ENCODE results near the gene GLT1D1. TPM values are rescaled to one million over a fixed set of nuclear protein-coding genes. Genes with fewer than 3 reads are reported as not detected.

GLT1D1 gene
- total and polyA plus RNA-seq, 2 donors (not counting 3 experiments of a cell fraction or from before 2014, with no cell fraction given) = not detected

DNA sequence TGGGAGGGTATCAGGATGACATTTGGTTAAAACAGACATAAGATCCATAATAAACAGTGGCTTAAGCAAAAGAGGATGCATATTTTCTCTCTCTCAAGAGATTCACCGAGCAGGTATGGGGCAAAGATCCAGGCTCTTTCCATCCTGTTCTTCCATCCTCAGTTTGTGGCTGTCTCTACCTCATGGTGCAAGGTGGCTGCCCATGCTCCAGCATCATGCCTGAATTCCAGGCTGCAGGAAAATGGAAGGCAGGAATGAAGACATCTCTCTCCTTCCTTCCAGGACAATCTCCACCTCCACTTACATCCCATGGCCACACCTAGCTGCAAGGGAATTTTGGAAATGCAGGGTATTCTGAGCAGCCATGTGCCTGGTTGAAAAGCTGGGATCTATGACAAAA is 136.0 kb downstream of the GLT1D1 start:
- Histone ChIP-seq H3K4me3 (replicated peaks in 1 of 3; ENCODE audit: insufficient read depth in 1 of 3, low read depth in 1 of 3, low read length in 3 of 3) (no peak overlapping the region), H3K9me1 (replicated peaks; ENCODE audit: control insufficient read depth, extremely low read depth, insufficient read depth, low read length) (no peaks in the 10 kb centered on the region), H3K4me2 (ENCODE audit: insufficient read depth, low read length) (no peak overlapping the region), H3K9me3 (replicated peaks; ENCODE audit: control insufficient read depth, insufficient read depth, low read length) (peaks cover 4% of the 10 kb centered on the region), H3K4me1 (ENCODE audit: control insufficient read depth, extremely low read depth, insufficient read depth, low read length) (no peaks in the 10 kb centered on the region), H3K27ac (ENCODE audit: insufficient read depth, low read depth, low read length) (no peak overlapping the region), H4K20me1 (replicated peaks; ENCODE audit: control insufficient read depth, extremely low read depth, insufficient read depth, low read length) (no peaks in the 10 kb centered on the region), H3K27me3 (ENCODE audit: control insufficient read depth in 2 of 2, insufficient read depth in 2 of 2, low read length in 2 of 2) (no peaks in the 10 kb centered on the region), H3K79me2 (ENCODE audit: control insufficient read depth, insufficient read depth, low read length) (no peaks in the 10 kb centered on the region), H3K36me3 (ENCODE audit: control insufficient read depth in 2 of 2, extremely low read depth in 1 of 2, insufficient read depth in 2 of 2, low read length in 2 of 2) (no peaks in the 10 kb centered on the region), H3K9ac (replicated peaks; ENCODE audit: extremely low read depth, insufficient read depth, low read length) (no peak overlapping the region), H2AFZ (ENCODE audit: low read depth, low read length) (no peak overlapping the region)
- FAIRE-seq (no peak), DNase-seq (ENCODE audit: low read depth, low spot score) (no peak)
- BruUV-seq (replicated peaks) = no TSS peak
- CTCF ChIA-PET = no interaction called here
- intact Hi-C loops (cut with micrococcal nuclease) = no loop called here
- dilution Hi-C loops (cut with MboI; ENCODE audit: extremely low pct_ligation_motif_present, low sequenced_read_pairs) = no loop called here
- TF ChIP-seq POLR2AphosphoS5 (IDR thresholded peaks at IDR 0.05; ENCODE audit: insufficient read depth, low read depth, low read length) (no peak), GATA2 (IDR thresholded peaks at IDR 0.05; ENCODE audit: insufficient read depth, insufficient read length, low read depth, low read length) (no peak), POLR2A (IDR thresholded peaks at IDR 0.05; ENCODE audit: low read depth, low read length) (no peak)
- TF ChIP-seq, protein P1, sequence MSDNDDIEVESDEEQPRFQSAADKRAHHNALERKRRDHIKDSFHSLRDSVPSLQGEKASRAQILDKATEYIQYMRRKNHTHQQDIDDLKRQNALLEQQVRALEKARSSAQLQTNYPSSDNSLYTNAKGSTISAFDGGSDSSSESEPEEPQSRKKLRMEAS (IDR thresholded peaks at IDR 0.05; ENCODE audit: insufficient read depth, insufficient read length) = no peak
- POLR2A ChIA-PET = no interaction called here

DNA sequence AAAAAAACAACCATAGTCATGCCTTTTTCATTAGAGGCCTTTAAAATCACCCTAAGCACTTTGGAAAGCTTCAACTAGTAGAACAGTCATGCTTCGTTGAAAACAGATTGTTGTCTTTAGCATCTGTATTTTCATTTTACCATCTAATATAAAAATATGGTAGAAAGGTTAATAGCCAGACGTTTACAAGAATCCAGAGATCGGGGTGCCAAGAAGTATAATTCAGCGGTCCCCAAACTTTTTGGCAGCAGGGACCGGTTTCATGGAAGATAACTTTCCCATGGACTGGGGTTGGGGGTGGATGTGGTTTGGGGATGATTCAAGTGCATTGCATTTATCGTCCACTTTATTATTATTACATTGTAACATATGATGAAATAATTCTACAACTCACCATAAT is 138.4 kb downstream of the GLT1D1 start:
- DNase-seq (ENCODE audit: low read depth, low spot score) (no peak), FAIRE-seq (no peak)
- intact Hi-C loops (cut with micrococcal nuclease) = no loop called here

More for the DNA sequence above, 138.4 kb downstream of the GLT1D1 start:
- H3K27ac ChIP-seq (ENCODE audit: insufficient read depth, low read depth, low read length) = no peak overlapping the region
- TF ChIP-seq POLR2A (IDR thresholded peaks at IDR 0.05; ENCODE audit: low read depth, low read length) = no peak
- TF ChIP-seq, protein P2, sequence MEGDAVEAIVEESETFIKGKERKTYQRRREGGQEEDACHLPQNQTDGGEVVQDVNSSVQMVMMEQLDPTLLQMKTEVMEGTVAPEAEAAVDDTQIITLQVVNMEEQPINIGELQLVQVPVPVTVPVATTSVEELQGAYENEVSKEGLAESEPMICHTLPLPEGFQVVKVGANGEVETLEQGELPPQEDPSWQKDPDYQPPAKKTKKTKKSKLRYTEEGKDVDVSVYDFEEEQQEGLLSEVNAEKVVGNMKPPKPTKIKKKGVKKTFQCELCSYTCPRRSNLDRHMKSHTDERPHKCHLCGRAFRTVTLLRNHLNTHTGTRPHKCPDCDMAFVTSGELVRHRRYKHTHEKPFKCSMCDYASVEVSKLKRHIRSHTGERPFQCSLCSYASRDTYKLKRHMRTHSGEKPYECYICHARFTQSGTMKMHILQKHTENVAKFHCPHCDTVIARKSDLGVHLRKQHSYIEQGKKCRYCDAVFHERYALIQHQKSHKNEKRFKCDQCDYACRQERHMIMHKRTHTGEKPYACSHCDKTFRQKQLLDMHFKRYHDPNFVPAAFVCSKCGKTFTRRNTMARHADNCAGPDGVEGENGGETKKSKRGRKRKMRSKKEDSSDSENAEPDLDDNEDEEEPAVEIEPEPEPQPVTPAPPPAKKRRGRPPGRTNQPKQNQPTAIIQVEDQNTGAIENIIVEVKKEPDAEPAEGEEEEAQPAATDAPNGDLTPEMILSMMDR (IDR thresholded peaks at IDR 0.05; ENCODE audit: extremely low read depth in 1 of 2, insufficient read depth in 1 of 2, low read depth in 1 of 2, low read length in 2 of 2) = no peak
- TF ChIP-seq, protein P1 (IDR thresholded peaks at IDR 0.05; ENCODE audit: insufficient read depth, insufficient read length) = no peak
- no peak for TF ChIP-seq MYC (IDR thresholded peaks at IDR 0.05; ENCODE audit: low read depth, low read length)
- TF ChIP-seq FOS (IDR thresholded peaks at IDR 0.05; ENCODE audit: borderline replicate concordance, insufficient read depth, low read length) = no peak
- TF ChIP-seq EZH2 (IDR thresholded peaks at IDR 0.05; ENCODE audit: borderline replicate concordance, low read depth, low read length, severe bottlenecking) = no peak
- TF ChIP-seq JUN (IDR thresholded peaks at IDR 0.05; ENCODE audit: borderline replicate concordance, insufficient read depth, insufficient read length, low read depth) = no peak
- no peak for TF ChIP-seq GATA2 (IDR thresholded peaks at IDR 0.05; ENCODE audit: insufficient read depth, insufficient read length, low read depth, low read length)
- TF ChIP-seq POLR2AphosphoS5 (IDR thresholded peaks at IDR 0.05; ENCODE audit: insufficient read depth, low read depth, low read length) = no peak
- dilution Hi-C loops (cut with MboI; ENCODE audit: extremely low pct_ligation_motif_present, low sequenced_read_pairs) = no loop called here
- no peak overlapping the region for H3K9ac ChIP-seq (replicated peaks; ENCODE audit: extremely low read depth, insufficient read depth, low read length)
- peaks cover 4% of the 10 kb centered on the region for H3K9me3 ChIP-seq (replicated peaks; ENCODE audit: control insufficient read depth, insufficient read depth, low read length)
- H3K9me1 ChIP-seq (replicated peaks; ENCODE audit: control insufficient read depth, extremely low read depth, insufficient read depth, low read length) = no peaks in the 10 kb centered on the region
- H3K79me2 ChIP-seq (ENCODE audit: control insufficient read depth, insufficient read depth, low read length) = no peaks in the 10 kb centered on the region
- no peak overlapping the region for H3K4me2 ChIP-seq (ENCODE audit: insufficient read depth, low read length)
- no peak overlapping the region for H3K4me3 ChIP-seq (replicated peaks in 1 of 3; ENCODE audit: insufficient read depth in 1 of 3, low read depth in 1 of 3, low read length in 3 of 3)
- H3K27me3 ChIP-seq (ENCODE audit: control insufficient read depth in 2 of 2, insufficient read depth in 2 of 2, low read length in 2 of 2) = no peaks in the 10 kb centered on the region
- no peaks in the 10 kb centered on the region for H3K4me1 ChIP-seq (ENCODE audit: control insufficient read depth, extremely low read depth, insufficient read depth, low read length)
- H3K36me3 ChIP-seq (ENCODE audit: control insufficient read depth in 2 of 2, extremely low read depth in 1 of 2, insufficient read depth in 2 of 2, low read length in 2 of 2) = no peaks in the 10 kb centered on the region
- no TSS peak for BruUV-seq (replicated peaks)
- ChIA-PET CTCF (no interaction called here), POLR2A (no interaction called here)
- no peaks in the 10 kb centered on the region for H4K20me1 ChIP-seq (replicated peaks; ENCODE audit: control insufficient read depth, extremely low read depth, insufficient read depth, low read length)
- no peak overlapping the region for H2AFZ ChIP-seq (ENCODE audit: low read depth, low read length)

Measured in endothelial cell of umbilical vein (primary cell).